NCI-H1436 (cell line): Measurements from ENCODE around the gene ADAMTS2.
"Not testable (repeated sequence)": the region's sequence is repeated elsewhere in the genome, so short reads cannot be mapped to it uniquely, and the experiment has no call there.

Source experiments
- DNase-seq: peaks from one replicate; lab custom pipeline; 2025; lab: John Stamatoyannopoulos, UW

The ADAMTS2 gene

DNA sequence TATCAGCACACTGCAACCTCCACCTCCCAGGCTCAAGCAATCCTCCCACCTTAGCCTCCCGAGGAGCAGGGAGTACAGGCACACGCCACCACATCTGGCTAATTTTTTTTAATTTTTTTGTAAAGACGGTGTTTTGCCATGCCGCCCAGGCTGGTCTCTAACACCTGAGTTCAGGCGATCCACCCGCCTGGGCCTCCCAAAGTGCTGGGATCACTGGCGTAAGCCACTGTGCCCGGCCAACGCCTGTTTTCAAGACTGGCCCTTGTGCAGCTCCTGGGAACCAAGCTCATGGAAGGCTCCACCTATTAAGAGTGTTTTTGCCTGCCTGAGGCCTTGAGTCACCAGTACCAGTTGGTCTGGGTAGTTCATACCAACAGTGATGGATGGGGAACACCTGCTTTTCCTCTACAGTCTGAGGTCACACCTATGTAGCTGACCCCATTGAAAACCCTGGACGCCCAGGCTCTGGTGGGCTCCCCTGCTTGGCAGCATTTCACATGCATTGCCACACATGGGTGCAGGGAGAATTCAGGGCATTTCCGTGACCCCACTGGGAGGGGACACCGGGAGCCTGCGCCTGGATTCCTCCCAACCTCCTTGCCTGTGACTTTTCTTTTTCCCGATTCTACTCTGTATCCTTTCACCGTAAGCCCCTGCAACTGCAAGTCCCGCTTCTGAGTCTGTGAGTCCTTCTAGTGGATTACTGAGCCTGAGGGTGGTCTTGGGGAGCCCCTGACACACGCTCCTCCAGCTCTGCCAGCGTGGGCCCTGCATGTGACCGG, 221.6 kb downstream of the ADAMTS2 start:
- DNase-seq = no peak

DNA sequence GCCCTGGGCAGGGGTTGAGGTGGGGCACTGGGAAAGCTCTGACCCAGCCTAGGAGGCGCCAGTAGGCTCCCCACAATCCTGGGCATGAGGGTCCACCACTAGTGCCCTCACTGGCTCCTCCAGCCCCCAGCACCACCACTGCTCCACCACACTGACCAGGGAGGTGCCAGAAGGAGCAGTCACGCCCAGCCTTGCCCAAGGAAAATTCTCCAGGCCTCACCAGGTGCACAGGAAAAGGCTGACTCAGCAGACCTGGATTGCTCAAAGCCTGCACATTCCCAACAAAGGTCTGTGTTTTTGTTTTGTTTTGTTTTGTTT, 222.2 kb downstream of the ADAMTS2 start:
- DNase-seq = no peak

DNA sequence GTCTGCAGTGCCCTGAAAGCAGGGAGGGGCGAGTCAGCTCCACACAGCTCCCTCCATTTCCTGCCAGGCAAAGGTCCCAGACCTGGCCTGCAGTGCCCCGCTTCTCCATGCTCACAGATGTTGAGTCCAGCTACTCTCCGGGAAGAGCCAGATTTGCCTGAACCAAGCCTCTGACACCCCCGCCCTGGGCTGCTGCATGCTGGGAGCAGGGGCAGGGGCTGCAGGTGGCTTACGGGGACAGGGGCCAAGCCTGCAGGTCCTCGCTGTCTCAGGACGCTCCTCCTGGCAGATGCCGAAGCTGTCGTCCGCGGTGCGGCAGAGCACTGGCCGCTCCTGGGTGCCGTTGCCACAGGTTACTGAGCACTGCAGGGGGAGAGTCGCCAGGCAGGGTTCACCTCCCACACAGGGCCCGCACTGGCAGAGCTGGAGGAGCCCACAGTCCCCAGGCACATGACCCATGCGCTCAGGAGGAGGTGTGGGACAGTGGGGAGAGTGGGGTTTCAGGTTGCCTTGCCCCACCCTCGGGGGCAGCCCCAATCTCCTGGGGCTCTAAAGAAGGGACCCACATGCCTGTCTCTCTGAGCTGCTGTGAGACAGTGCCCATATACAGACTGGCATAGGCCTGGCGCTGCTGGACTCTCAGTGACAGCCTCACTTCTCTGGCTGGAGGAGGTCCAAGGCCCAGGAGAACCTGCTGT, 222.7 kb downstream of the ADAMTS2 start:
- DNase-seq = no peak

DNA sequence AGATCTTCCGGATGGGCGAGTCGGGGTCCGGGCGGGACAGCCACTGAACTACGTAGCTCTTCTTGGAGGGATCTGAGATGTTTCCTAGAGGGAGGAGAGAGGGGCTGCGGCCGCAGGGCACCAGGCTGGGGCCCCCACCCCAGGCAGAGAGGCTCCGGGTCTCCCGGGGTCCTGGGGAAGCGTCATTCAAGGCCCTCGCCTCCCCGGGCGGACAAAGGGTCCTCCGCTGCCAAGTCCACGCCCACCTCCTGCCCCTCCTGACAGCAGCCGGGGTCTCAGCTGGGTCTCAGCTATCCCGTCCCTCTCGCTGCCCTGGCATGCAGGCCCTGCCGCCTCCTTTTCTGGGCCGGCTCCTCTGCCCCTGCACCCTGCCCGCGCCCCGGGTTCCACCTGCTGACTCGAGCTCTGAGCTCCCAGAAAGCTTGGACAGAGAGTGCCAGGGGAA, 223.6 kb downstream of the ADAMTS2 start:
- DNase-seq = no peak

DNA sequence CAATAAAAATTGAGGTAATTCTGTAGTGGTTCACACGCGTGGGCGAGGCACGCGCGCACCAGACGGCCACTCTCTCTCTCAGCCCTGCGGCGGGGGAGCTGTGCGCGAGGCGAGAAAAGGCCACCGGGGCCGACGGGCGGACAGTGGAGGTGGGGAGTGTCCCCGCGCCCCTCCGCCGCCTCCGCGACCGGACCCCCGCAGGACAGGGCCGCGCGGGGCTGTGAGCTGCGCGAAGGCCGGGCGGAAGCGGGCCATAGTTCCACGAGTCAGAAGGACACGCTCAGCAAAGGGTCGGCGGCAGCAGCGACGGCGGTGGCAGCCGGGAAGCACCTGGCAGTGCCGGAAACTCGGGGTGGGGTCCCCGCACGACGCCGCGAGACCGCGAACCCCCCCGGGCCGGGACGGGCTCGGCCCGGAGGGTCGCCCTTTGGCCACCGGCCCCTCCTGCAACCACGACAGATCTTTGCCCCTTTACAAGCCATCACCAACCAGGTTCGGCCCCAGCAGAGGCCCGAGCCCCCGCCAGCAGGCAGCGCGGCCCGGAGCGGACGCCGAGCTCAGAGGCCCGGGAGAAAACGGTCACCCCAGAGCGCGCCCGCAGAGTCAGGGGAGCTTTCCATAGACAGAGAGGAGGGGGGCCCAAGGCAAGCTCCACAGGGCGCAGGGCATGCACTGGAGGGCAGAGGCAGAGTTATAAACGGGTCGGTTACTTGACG, 224.2 kb downstream of the ADAMTS2 start:
- no peak for DNase-seq

DNA sequence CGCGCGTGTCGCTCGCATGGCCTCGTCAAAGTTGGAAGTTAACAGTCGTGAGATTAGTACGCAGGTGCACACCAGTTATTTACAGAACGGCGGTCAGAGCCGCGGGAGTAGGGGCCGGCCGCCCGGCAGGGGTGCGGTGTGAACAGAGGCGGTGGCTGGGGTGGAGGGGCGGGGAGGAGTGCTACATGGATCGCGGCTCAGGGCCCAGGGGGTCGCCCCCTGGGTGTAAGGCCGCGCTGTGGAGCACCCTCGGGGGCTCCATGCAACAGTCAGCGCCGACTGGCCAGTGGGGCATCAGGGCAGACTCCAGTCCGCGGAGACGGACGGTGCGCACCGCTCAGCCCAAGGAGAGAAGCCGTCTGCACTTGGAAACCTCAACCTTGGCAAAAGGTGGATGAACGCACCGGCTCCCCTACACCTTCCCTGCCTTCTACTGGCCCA, 224.8 kb downstream of the ADAMTS2 start:
- DNase-seq = no peak

DNA sequence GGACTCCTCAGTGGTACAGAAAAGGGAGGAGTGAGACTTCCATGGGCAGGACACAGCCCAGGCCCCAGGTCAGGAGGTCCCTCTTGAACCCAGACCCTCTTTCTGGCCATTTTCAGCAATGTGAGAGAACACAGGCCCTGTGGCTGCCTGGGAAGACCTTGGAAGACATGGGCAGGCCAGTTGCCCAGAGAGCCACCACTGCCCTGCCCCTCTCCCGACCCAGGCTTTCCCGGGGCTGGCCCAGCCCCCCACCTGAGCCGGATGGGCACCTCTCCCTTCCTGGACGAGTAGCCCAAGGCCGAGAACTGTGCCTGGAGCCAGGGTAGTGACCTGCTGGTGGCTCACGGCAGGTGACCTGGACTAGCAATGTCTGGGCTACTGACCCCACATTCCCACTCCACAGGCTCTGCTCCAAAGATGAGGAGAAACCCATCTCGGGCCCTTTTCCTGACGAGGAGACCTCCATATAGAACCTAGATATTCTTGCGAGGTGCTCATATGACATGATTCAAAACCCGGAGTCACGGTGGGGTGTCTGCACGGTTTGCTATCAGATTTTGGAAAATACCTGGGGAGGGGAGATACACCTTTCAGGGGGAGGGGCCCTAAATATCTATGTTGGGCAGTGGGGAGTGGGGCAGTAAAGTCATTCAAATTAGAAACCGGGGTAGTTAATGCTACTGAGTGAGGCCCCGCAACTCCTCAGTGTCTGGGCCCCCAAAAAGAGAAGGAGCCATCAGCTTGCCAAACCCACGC, 225.7 kb downstream of the ADAMTS2 start:
- no peak for DNase-seq

DNA sequence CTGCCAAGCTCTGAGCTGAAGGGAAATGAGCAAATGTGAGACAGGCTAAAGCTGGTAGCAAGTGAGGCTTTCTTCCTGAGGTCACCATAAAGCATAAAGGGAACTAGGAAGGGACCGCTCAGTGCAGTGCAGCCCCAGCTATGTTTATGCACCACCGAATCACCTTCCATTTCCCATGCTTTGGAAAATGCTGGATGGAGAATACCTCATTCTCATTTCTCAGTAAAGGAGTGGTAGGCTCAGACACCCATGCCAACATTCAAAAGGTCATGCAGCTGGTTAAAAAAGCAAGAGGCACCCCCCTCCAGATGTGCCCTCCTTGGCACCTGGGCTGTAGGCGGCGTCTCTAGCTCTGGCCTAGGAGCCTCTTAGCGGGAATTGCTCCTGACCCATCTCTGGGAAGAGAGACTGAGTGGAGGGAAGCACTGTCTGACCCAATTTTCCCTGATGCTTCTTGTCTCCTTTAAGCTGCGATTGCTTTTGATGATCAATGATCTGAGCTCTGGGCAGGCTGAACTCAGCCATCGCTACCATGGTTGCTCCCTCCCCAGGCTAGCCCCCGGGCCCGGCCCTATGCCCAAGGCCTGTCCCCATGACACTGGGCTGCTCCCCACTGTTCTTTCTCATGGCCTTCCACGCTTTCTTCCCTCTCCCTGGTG, 226.4 kb downstream of the ADAMTS2 start:
- DNase-seq = no peak

DNA sequence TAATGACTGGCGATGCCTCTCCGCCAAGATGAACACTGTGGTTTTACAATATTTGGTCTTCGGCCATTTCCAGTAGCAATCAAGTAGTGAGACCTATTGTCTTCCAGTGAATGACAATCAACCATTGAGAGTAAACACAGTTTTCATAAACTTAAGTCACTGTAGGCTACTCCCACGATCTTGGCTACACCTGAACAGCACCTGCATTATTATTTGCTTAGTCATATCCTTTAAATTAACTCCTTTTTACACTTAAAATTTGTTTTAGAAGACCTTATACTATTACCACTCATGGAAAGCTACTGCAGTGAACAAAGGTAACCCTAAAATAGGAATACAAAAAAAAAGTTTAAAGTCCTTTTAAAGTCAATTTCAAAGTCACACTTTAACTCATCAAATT, 226.9 kb downstream of the ADAMTS2 start:
- no peak for DNase-seq

DNA sequence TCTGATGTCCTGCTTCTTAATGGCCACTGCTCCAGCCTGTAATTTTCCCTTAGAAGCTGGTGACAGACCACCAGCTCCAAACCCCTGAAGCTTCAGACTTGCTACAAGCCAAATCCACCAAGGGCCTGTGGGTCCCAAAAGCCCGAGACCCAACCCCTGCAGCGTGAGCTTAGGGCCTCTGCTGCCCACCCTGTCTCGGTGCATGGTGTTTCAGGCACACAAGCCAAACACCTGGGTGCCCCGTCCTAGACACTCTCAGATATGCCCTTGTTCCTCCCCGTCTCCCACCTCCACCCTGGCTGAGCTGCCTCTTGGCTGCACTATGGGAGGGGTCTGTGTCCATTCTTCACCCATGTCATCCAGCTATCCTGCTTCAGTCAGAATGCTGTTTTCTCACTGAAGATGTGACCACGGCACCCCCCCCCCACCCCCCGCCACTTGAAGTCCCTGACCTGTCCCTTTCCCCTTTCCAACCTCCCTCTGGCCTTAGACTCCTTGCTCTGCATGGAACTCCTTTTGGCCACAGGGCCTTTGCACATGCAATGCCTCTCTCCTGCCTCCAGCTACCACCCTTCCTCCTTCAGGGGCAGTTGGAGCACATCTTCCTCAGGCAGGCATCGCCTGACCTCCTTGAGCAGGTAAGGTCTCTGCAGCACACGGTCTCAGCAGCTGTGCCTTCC, 229.3 kb downstream of the ADAMTS2 start:
- DNase-seq = no peak

DNA sequence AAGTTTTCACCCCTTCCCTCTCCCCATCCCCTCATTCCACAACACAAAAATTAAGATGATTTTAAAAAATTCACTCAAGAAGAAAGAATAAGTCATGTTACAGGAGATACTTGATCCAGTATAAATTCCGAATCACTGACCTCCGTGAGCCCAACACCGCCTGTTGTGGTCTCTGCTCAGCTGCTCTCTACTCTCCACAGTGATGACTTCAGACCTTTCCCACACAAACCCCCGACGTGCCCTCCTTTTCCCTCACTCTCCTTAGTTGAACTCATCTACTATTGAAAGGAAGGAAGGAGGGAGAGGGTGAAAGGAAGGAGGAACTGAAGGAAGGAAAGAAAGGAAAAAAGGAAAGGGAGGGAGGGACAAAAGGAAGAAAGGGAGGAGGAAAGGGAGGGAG, 230.0 kb downstream of the ADAMTS2 start:
- DNase-seq = no peak

DNA sequence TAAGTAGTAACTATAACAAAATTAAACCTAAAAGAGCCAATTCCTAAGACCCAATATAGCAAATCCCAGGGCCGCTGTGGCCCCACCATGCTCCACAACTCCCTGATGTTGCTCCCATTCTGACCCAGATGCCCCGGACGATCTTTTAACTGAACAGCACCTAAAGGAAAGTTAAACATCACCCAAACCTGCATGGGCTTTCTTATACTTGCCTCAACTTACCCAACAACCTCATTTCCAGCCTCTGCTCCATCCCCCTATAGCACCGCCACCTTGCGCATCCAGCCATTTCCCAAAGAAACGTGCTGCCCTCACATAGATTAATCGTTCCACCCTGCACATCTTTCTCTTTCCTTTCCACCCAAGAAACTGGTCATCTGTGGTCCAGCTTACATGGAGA, 230.5 kb downstream of the ADAMTS2 start:
- DNase-seq = no peak

DNA sequence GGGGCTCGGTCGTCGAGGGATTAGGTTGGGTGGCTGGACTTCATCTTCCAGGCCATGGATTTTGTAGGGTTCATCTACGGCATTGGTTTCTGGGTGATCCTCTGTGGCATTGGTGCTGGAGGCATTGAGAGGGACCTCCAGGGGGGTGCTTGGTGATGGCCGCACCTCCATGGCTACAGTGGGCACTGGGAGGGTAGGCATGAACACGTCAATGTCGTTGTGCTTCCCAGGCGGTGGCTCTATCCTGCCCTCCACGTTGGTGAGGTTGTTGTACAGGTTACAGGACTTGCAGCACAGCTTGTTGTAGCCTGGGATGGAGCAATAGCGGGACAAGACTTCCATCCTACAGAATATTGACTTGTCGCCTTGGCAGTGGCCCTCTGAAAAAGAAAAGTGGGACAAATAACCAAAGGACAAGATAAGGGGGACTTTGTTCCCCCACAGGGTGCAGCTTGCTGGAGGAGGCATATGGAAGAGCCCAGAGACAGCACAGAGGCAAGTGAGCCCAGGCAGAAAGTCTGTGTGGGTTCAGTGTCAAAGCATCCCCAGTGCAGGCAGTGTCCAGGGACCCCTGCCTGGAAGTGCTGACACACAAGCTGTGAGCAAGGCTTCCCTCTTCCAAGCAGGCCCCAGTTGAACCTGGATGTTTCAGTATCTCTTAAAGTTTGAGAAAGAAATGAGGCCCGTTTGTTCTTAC, 231.2 kb downstream of the ADAMTS2 start:
- DNase-seq = no peak

DNA sequence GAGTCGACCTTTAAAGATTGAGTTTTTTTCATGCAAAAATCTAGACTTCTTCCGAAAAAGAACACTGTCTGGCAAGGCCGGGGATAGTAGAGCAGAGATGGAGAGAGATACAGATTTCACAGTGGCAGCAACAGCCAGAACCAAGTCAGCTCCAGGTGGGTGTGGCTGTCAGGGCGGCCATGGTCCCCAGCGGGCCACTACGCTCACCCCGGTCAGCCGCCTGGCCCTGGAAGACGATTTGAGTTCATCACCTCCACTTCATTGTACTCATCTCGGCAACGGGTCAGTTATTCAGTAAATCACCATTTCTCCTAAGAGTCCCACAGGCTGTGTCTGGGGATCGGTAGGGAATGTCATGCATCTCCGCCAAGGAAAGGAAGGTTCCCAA, 232.1 kb downstream of the ADAMTS2 start:
- DNase-seq = no peak

DNA sequence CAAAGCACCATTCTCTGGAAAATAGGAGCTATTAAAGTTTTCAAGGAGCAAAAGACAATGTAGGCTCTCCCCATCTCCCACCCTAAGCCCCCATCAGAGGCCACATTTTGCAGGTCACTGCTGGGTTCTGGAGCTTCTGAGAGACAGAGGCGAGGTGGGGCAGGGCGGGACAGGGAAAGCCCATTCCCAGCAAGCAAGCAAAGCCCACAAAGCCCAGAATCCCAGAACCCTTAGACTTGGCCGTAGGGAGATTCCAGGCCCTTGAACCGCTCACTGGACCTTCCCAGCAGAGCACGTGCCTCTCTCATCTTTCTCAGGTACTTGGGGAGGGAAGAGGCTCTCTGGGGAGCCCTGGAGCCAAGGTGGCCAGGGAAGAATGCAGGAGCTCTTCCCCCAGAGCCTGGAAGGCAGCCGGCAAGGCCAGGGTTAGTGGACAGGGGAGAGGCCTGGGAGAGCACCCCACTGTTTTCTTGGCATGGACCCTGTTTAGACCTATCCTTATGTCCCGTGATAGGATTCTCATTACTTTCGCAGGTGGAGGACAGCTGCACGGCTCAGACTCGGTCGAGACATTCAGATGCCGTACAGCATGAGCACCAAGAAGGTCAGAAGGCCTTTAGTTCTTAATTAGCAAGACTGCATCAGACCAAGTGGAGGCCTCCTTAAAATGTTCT, 232.7 kb downstream of the ADAMTS2 start:
- no peak for DNase-seq

DNA sequence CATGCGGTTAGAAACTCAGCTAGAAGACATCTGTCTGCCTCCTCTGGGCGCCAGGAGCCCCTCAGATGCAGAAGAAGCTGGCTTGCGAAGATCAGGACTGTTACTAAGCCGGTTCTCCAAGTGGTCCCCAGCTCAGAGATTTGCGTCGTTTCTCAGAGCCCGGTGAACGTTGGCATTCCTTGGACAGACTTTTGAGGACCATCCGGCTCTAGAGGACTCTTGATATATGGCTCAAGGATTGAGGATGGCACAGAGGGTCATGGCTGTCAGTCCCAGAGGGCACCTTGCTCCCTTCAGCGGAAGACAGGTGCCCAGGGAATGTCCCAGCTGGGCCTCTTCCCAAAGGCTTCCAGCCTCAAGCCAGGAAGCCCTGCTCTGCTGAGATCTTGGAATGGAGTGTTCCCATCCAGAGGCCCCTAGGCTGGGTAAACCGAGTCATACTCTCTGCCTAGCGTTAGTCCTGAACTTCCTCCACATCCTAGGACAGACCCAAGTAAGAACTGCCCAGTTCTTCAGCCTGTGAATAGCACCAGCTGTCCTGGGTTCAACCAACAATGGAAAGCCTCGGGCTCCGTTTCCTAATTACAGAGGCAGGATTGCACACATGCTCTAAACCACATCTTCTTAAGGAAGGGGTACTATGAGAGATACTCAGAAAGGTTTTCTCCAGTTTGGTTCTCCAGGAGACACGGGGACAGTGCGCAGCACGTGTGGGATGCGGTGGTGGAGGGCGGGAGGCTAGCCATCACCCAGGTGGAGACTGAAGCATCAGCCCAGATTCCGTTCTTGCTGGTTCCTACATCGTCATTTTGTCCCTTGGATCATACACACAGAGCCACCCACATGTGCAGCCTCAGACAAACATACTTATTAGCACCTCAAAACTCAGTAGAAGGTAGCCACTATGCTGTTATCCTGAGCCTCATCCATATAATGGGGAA, 233.7 kb downstream of the ADAMTS2 start:
- no peak for DNase-seq

DNA sequence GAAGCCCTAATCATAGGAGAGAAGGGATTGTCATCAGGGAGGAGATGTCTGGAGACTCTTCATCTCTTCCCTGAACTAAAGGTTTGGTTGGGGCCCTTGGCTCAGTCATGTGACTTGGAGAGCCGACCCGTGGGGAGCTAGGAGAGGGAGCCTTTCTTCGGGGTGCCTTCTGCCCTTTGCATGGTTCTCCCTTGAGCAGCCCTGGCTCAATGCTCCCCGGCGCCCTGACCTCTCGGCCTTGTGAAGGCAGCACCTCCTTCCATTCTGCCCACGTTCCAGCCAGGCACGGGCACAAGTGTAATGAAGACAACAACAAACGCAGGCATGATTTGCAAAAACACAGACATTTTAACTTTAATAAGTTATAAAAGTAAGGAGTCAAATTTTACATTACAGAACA, 234.7 kb downstream of the ADAMTS2 start:
- no peak for DNase-seq

DNA sequence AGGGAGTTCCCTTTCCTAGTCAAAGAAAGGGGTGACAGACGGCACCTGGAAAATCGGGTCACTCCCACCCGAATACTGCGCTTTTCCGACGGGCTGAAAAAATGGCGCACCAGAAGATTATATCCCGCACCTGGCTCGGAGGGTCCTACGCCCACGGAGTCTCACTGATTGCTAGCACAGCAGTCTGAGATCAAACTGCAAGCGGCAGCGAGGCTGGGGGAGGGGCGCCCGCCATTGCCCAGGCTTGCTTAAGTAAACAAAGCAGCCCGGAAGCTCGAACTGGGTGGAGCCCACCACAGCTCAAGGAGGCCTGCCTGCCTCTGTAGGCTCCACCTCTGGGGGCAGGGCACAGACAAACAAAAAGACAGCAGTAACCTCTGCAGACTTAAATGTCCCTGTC, 244.0 kb downstream of the ADAMTS2 start:
- DNase-seq = not testable (repeated sequence)

DNA sequence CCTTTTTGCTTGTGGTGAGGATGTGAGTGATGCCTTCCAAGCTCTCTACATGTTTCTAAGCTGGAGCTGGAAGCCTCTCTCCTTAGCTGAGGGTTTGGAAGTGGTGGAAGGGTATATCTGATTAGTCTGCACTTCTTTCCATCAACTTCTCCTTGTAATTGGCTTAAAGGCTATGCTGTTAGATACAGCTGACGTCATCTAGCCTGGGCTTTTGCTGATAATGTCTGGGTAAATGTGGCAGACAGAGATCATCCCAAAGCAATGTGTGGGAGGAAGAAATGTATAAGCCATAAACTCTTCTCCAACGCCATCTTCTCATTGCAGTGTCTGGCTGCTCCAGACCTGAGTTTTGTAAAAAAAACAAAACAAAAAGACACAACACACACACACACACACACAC, 255.8 kb downstream of the ADAMTS2 start:
- no peak for DNase-seq
